ENCODE measurements around the gene AEN. TPM values are rescaled to one million over a fixed set of nuclear protein-coding genes. Genes with fewer than 3 reads are reported as not detected.

The AEN gene
- total RNA-seq, 1 experiment from 2014 or later = 183 TPM

DNA sequence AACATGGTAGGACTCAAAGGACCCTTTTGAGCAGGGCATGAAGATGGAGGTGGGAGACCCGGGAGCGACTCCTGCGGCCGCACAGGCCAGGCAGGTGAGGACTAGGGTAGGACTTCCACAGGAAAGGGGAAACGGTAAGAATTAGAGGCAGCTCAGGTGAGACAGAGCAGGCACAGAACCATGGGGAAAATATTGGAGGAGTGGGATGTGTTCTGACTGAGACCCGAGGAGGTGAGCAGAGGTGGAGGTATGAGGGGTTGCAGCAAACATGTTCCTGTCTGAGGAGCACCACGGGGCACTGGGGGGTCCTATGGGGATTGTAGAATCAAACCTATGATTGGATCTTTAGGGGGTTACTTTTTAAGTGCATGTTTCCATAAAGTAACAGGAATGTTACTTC, 16.3 kb downstream of the AEN start:
- H3K36me3 Mint-ChIP-seq = peaks cover 11% of the 10 kb centered on the region
- no peaks in the 10 kb centered on the region; the same call in 1 of the 2 replicates for H3K27me3 Mint-ChIP-seq (ENCODE audit: low read depth)
- H3K4me1 Mint-ChIP-seq = peaks cover 39% of the 10 kb centered on the region
- ChIA-PET CTCF (no interaction called here), POLR2A (no interaction called here)
- TF ChIP-seq, protein P1, sequence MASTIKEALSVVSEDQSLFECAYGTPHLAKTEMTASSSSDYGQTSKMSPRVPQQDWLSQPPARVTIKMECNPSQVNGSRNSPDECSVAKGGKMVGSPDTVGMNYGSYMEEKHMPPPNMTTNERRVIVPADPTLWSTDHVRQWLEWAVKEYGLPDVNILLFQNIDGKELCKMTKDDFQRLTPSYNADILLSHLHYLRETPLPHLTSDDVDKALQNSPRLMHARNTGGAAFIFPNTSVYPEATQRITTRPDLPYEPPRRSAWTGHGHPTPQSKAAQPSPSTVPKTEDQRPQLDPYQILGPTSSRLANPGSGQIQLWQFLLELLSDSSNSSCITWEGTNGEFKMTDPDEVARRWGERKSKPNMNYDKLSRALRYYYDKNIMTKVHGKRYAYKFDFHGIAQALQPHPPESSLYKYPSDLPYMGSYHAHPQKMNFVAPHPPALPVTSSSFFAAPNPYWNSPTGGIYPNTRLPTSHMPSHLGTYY (CRISPR knock-in tag; IDR thresholded peaks at IDR 0.05) = no peak
- TF ChIP-seq HMGA2 (CRISPR knock-in tag; IDR thresholded peaks at IDR 0.05) = no peak
- TF ChIP-seq FOXK1 (CRISPR knock-in tag; IDR thresholded peaks at IDR 0.05) = no peak
- no peak for TF ChIP-seq ZNF317 (CRISPR knock-in tag; IDR thresholded peaks at IDR 0.05; ENCODE audit: borderline replicate concordance, low read depth)
- no peak for TF ChIP-seq TEAD1 (CRISPR knock-in tag; IDR thresholded peaks at IDR 0.05)
- TF ChIP-seq NFYB (CRISPR knock-in tag; conservative IDR thresholded peaks at IDR 0.05; ENCODE audit: low read depth) = no peak
- TF ChIP-seq, protein P2, sequence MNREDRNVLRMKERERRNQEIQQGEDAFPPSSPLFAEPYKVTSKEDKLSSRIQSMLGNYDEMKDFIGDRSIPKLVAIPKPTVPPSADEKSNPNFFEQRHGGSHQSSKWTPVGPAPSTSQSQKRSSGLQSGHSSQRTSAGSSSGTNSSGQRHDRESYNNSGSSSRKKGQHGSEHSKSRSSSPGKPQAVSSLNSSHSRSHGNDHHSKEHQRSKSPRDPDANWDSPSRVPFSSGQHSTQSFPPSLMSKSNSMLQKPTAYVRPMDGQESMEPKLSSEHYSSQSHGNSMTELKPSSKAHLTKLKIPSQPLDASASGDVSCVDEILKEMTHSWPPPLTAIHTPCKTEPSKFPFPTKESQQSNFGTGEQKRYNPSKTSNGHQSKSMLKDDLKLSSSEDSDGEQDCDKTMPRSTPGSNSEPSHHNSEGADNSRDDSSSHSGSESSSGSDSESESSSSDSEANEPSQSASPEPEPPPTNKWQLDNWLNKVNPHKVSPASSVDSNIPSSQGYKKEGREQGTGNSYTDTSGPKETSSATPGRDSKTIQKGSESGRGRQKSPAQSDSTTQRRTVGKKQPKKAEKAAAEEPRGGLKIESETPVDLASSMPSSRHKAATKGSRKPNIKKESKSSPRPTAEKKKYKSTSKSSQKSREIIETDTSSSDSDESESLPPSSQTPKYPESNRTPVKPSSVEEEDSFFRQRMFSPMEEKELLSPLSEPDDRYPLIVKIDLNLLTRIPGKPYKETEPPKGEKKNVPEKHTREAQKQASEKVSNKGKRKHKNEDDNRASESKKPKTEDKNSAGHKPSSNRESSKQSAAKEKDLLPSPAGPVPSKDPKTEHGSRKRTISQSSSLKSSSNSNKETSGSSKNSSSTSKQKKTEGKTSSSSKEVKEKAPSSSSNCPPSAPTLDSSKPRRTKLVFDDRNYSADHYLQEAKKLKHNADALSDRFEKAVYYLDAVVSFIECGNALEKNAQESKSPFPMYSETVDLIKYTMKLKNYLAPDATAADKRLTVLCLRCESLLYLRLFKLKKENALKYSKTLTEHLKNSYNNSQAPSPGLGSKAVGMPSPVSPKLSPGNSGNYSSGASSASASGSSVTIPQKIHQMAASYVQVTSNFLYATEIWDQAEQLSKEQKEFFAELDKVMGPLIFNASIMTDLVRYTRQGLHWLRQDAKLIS (CRISPR knock-in tag; IDR thresholded peaks at IDR 0.05; ENCODE audit: borderline replicate concordance) = no peak
- TF ChIP-seq IRF2 (CRISPR knock-in tag; IDR thresholded peaks at IDR 0.05; ENCODE audit: borderline replicate concordance, low read depth) = no peak
- no peak for TF ChIP-seq SP1 (CRISPR knock-in tag; conservative IDR thresholded peaks at IDR 0.05)
- no peak for TF ChIP-seq ESRRA (CRISPR knock-in tag; IDR thresholded peaks at IDR 0.05; ENCODE audit: borderline replicate concordance)
- TF ChIP-seq FOXJ3 (CRISPR knock-in tag; IDR thresholded peaks at IDR 0.05; ENCODE audit: borderline replicate concordance) = no peak
- no peak for TF ChIP-seq CREB1 (CRISPR knock-in tag; IDR thresholded peaks at IDR 0.05)
- TF ChIP-seq, protein P3, sequence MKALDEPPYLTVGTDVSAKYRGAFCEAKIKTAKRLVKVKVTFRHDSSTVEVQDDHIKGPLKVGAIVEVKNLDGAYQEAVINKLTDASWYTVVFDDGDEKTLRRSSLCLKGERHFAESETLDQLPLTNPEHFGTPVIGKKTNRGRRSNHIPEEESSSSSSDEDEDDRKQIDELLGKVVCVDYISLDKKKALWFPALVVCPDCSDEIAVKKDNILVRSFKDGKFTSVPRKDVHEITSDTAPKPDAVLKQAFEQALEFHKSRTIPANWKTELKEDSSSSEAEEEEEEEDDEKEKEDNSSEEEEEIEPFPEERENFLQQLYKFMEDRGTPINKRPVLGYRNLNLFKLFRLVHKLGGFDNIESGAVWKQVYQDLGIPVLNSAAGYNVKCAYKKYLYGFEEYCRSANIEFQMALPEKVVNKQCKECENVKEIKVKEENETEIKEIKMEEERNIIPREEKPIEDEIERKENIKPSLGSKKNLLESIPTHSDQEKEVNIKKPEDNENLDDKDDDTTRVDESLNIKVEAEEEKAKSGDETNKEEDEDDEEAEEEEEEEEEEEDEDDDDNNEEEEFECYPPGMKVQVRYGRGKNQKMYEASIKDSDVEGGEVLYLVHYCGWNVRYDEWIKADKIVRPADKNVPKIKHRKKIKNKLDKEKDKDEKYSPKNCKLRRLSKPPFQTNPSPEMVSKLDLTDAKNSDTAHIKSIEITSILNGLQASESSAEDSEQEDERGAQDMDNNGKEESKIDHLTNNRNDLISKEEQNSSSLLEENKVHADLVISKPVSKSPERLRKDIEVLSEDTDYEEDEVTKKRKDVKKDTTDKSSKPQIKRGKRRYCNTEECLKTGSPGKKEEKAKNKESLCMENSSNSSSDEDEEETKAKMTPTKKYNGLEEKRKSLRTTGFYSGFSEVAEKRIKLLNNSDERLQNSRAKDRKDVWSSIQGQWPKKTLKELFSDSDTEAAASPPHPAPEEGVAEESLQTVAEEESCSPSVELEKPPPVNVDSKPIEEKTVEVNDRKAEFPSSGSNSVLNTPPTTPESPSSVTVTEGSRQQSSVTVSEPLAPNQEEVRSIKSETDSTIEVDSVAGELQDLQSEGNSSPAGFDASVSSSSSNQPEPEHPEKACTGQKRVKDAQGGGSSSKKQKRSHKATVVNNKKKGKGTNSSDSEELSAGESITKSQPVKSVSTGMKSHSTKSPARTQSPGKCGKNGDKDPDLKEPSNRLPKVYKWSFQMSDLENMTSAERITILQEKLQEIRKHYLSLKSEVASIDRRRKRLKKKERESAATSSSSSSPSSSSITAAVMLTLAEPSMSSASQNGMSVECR (CRISPR knock-in tag; IDR thresholded peaks at IDR 0.05; ENCODE audit: borderline replicate concordance) = no peak
- TF ChIP-seq, protein P4, sequence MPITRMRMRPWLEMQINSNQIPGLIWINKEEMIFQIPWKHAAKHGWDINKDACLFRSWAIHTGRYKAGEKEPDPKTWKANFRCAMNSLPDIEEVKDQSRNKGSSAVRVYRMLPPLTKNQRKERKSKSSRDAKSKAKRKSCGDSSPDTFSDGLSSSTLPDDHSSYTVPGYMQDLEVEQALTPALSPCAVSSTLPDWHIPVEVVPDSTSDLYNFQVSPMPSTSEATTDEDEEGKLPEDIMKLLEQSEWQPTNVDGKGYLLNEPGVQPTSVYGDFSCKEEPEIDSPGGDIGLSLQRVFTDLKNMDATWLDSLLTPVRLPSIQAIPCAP (CRISPR knock-in tag; IDR thresholded peaks at IDR 0.05) = no peak
- TF ChIP-seq, protein P5, sequence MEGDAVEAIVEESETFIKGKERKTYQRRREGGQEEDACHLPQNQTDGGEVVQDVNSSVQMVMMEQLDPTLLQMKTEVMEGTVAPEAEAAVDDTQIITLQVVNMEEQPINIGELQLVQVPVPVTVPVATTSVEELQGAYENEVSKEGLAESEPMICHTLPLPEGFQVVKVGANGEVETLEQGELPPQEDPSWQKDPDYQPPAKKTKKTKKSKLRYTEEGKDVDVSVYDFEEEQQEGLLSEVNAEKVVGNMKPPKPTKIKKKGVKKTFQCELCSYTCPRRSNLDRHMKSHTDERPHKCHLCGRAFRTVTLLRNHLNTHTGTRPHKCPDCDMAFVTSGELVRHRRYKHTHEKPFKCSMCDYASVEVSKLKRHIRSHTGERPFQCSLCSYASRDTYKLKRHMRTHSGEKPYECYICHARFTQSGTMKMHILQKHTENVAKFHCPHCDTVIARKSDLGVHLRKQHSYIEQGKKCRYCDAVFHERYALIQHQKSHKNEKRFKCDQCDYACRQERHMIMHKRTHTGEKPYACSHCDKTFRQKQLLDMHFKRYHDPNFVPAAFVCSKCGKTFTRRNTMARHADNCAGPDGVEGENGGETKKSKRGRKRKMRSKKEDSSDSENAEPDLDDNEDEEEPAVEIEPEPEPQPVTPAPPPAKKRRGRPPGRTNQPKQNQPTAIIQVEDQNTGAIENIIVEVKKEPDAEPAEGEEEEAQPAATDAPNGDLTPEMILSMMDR (IDR thresholded peaks at IDR 0.05) = no peak
- peak overlapping the region; percentile 91 for H3K27ac Mint-ChIP-seq
- DNase-seq (ENCODE audit: low spot score) (no peak), ATAC-seq (no peak)
- H3K4me3 Mint-ChIP-seq = no peak overlapping the region; the same call in 1 of the 2 replicates
- no peaks in the 10 kb centered on the region for H3K9me3 Mint-ChIP-seq
